Tibial nerve (tissue), 4 donors: Measurements from ENCODE around the gene TCF4. TPM values are rescaled to one million over a fixed set of nuclear protein-coding genes. Genes with fewer than 3 reads are reported as not detected.

Source experiments
- DNase-seq, 2 donors: peaks; one replicate each; pipeline ENCODE4 v3.0.0-alpha.2; 2019; ENCODE audit warnings: low spot score in 2 of 2
- H3K27ac ChIP-seq, 4 donors: fragments of 200-600 bp; sonication (generic) in 3 of 4; one replicate each; pipeline ENCODE4 v1.5.1; 2017 to 2019; ENCODE audit warnings: mild to moderate bottlenecking in 1 of 4
- H3K27me3 ChIP-seq, 2 donors: fragments of 200-600 bp; sonication (generic) in 1 of 2; one replicate each; pipeline versions ENCODE4 v1.5.1 to v1.6.0; 2017 to 2019
- H3K36me3 ChIP-seq, 3 donors: fragments of 200-600 bp; sonication (generic); one replicate each; pipeline ENCODE4 v1.5.1; 2018 to 2019
- H3K4me1 ChIP-seq, 4 donors: fragments of 200-600 bp; sonication (generic) in 3 of 4; one replicate each; pipeline ENCODE4 v1.5.1; 2017 to 2019
- H3K4me3 ChIP-seq, 4 donors: fragments of 200-600 bp; sonication (generic) in 3 of 4; one replicate each; pipeline ENCODE4 v1.5.1; 2017 to 2019; ENCODE audit warnings: mild to moderate bottlenecking in 1 of 4, moderate library complexity in 1 of 4
- H3K9me3 ChIP-seq, 4 donors: fragments of 200-600 bp; sonication (generic) in 3 of 4; one replicate each; pipeline ENCODE4 v1.5.1; 2017 to 2019
- EP300 ChIP-seq, 2 donors: sonication (generic); formaldehyde crosslinking; IDR thresholded peaks; one replicate each; pipeline ENCODE4 v1.6.1; 2017; ENCODE audit warnings: antibody characterized with exemption in 2 of 2, mild to moderate bottlenecking in 1 of 2
- POLR2A ChIP-seq, 2 donors: fragments of 450-650 bp; IDR thresholded peaks; one replicate each; pipeline ENCODE4 v1.6.1; 2017; ENCODE audit warnings: antibody characterized with exemption in 2 of 2, mild to moderate bottlenecking in 2 of 2, moderate library complexity in 2 of 2
- WGBS, 2 donors: methylation state at CpG; one replicate each; pipeline ENCODE4 v1.1.5; 2018; 5-methylcytosine and 5-hydroxymethylcytosine counted together
- total RNA-seq, 4 donors: library from RNA; depleted of rRNA; stranded (reverse); fragments of >200 nt; gene quantifications; one replicate each; pipeline ENCODE4 v1.1.0, GENCODE V29; 2016
- TF ChIP-seq, protein P1 (sequence below), 5 experiments: fragments of 200-600 bp in 3 of 5; fragments of 450-650 bp in 2 of 5; sonication (generic) in 3 of 5; IDR thresholded peaks; one replicate each; pipeline ENCODE4 v1.5.1; 2016 to 2019; ENCODE audit warnings: antibody characterized with exemption in 5 of 5, mild to moderate bottlenecking in 3 of 5, moderate library complexity in 2 of 5

TCF4 gene
- total RNA-seq, 4 donors from 2014 or later, result 100 to 157 (median 114) TPM

DNA sequence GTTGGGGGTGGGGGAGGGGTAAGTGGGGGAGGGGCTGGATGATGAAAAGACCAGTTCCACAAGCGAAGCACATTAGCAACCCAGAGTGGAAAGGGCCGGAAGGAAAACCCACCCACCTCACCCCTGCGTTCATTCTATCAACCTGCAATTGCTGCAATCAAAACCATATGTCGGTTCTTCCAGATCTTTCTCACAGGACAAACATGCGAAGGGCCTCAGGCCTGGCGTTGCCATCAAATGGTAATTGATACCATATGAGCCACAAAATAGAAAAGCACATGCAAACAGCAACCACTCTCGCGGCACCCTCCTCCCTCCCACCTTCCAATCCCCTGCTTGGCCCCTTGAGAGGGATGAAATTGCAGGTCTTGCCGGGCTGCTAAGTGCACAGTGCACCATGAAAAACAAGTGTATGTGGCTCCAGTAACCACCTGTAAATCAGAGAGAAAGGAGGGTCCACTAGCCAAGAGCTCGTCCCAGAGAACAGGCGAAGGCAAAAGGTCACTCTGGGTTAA is 287.5 kb downstream of the TCF4 start:
- no peaks in the 10 kb centered on the region for H3K27me3 ChIP-seq
- H3K9me3 ChIP-seq, result no peaks in the 10 kb centered on the region
- TF ChIP-seq POLR2A (IDR thresholded peaks at IDR 0.05), result no peak
- TF ChIP-seq, protein P1, sequence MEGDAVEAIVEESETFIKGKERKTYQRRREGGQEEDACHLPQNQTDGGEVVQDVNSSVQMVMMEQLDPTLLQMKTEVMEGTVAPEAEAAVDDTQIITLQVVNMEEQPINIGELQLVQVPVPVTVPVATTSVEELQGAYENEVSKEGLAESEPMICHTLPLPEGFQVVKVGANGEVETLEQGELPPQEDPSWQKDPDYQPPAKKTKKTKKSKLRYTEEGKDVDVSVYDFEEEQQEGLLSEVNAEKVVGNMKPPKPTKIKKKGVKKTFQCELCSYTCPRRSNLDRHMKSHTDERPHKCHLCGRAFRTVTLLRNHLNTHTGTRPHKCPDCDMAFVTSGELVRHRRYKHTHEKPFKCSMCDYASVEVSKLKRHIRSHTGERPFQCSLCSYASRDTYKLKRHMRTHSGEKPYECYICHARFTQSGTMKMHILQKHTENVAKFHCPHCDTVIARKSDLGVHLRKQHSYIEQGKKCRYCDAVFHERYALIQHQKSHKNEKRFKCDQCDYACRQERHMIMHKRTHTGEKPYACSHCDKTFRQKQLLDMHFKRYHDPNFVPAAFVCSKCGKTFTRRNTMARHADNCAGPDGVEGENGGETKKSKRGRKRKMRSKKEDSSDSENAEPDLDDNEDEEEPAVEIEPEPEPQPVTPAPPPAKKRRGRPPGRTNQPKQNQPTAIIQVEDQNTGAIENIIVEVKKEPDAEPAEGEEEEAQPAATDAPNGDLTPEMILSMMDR (IDR thresholded peaks at IDR 0.05), result no peak
- TF ChIP-seq EP300 (IDR thresholded peaks at IDR 0.05), result no peak
- H3K27ac ChIP-seq, result peak overlapping the region in 2 of 4 donors; percentile 64
- 62 to 74% methylated on average over 11 of the region's 11 CpGs for WGBS, 2 donors
- H3K36me3 ChIP-seq, result no peaks in the 10 kb centered on the region
- H3K4me1 ChIP-seq, result peaks cover 0 to 44% (median 0%) of the 10 kb centered on the region in 4 donors
- peak overlapping the region in 1 of 4 donors; percentile 28 for H3K4me3 ChIP-seq
- no peak for DNase-seq

DNA sequence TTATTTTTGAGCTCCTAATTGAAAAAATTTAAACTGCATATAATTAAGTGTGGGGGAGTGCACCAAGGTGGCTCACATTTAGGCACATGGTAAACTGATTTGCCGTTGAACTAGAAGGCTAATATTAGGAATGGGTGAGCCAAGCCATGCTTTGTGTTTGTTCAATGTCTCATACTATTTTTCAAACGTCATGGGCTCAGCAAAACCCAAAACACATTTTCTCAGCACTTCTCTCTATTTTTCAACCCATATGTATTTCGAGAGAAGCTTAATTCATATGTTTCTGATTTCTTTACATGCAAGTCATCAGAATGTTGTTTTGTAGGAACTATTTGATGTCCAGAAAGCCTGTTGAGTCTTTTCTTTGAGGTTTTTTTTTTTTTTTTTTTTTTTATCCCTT is 291.2 kb downstream of the TCF4 start:
- Histone ChIP-seq H3K27me3 (no peaks in the 10 kb centered on the region), H3K36me3 (peaks cover 0 to 6% (median 0%) of the 10 kb centered on the region in 3 donors), H3K9me3 (no peaks in the 10 kb centered on the region), H3K4me1 (peaks cover 0 to 23% (median 0%) of the 10 kb centered on the region in 4 donors), H3K27ac (no peak overlapping the region), H3K4me3 (no peak overlapping the region)
- 80 to 84% methylated on average over 3 of the region's 3 CpGs for WGBS, 2 donors
- TF ChIP-seq, protein P1 (IDR thresholded peaks at IDR 0.05), result no peak
- TF ChIP-seq EP300 (IDR thresholded peaks at IDR 0.05), result no peak
- no peak for TF ChIP-seq POLR2A (IDR thresholded peaks at IDR 0.05)
- no peak for DNase-seq

DNA sequence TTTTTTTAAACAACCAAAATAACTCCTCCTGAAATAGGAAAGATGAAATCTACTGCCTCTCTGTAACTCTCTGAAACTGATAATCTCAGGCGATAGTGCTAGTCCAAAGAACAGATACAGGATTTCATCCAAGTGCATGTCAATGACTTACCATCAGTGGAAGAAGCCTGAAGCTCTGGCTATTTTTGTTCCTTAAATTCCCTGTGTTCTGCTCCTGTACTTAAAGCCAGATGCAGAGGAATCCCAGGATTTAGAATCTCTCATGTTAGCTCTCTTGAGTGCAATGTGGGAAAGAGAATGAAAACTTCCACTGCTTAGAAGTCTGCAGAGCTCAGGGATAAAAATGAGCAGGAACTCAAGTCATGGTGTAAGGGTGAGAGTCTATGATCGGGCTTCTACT is 291.9 kb downstream of the TCF4 start:
- peaks cover 0 to 19% (median 0%) of the 10 kb centered on the region in 4 donors for H3K4me1 ChIP-seq
- TF ChIP-seq, protein P1 (IDR thresholded peaks at IDR 0.05), result no peak
- TF ChIP-seq POLR2A (IDR thresholded peaks at IDR 0.05) (no peak), EP300 (IDR thresholded peaks at IDR 0.05) (no peak)
- H3K36me3 ChIP-seq, result peaks cover 0 to 6% (median 0%) of the 10 kb centered on the region in 3 donors
- no peak overlapping the region for H3K4me3 ChIP-seq
- no peak overlapping the region for H3K27ac ChIP-seq
- H3K9me3 ChIP-seq, result no peaks in the 10 kb centered on the region
- no peak for DNase-seq
- WGBS, 2 donors, result 80 to 85% methylated on average over 2 of the region's 2 CpGs
- no peaks in the 10 kb centered on the region for H3K27me3 ChIP-seq

DNA sequence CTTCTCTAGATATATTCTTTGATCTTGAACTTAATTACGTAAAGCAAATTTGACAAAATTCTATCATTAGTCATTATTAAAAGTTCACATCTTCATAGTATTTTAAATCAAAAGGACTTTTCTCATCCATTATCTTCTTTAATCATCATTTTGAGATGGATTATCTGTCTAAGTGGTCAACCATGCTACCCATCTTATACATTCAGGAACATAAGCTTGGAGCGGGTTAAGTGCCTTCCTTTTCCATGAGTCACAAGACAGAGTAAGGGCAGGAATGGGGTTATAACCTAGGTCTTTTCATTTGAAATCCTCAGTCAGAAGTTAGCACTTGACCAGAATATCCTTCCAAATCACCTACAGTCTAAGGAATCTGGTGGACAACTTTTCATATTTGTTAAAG is 297.1 kb downstream of the TCF4 start:
- Histone ChIP-seq H3K4me3 (no peak overlapping the region), H3K36me3 (peaks cover 0 to 6% (median 0%) of the 10 kb centered on the region in 3 donors), H3K27me3 (no peaks in the 10 kb centered on the region), H3K4me1 (peaks cover 0 to 6% (median 0%) of the 10 kb centered on the region in 4 donors), H3K27ac (no peak overlapping the region), H3K9me3 (no peaks in the 10 kb centered on the region)
- no peak for DNase-seq
- 94 to 95% methylated on average over 2 of the region's 2 CpGs for WGBS, 2 donors
- TF ChIP-seq, protein P1 (IDR thresholded peaks at IDR 0.05), result no peak
- TF ChIP-seq EP300 (IDR thresholded peaks at IDR 0.05), result no peak
- TF ChIP-seq POLR2A (IDR thresholded peaks at IDR 0.05), result no peak

DNA sequence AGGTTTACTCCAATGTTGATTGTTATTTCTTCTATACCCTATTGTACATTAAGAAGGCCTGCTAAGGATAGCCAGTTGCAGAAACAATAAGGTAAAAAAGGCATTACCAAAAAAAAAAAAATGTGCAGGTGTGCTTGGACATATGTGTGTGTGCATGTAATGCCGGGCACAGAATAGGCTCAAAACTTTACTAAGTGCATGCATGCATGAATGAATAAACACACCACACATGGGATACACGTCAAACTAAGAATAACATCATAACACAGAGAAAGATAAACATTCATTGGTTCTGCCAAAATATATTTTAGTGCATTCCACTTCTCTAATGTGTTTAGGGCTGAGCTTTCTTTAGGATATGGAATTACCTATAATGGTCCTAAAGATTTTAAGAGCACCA is 298.2 kb downstream of the TCF4 start:
- 55 to 56% methylated on average over 2 of the region's 2 CpGs for WGBS, 2 donors
- Histone ChIP-seq H3K27ac (no peak overlapping the region), H3K9me3 (no peaks in the 10 kb centered on the region)

More for the DNA sequence above, 298.2 kb downstream of the TCF4 start:
- TF ChIP-seq EP300 (IDR thresholded peaks at IDR 0.05), result no peak
- TF ChIP-seq, protein P1 (IDR thresholded peaks at IDR 0.05), result no peak
- TF ChIP-seq POLR2A (IDR thresholded peaks at IDR 0.05), result no peak
- H3K4me3 ChIP-seq, result no peak overlapping the region
- H3K27me3 ChIP-seq, result no peaks in the 10 kb centered on the region
- peaks cover 0 to under 1% (median 0%) of the 10 kb centered on the region in 3 donors for H3K36me3 ChIP-seq
- peaks cover 0 to 8% (median 0%) of the 10 kb centered on the region in 4 donors for H3K4me1 ChIP-seq
- DNase-seq, result no peak
